ENCODE results near the gene SNX21. TPM values are rescaled to one million over a fixed set of nuclear protein-coding genes. Genes with fewer than 3 reads are reported as not detected.

SNX21 gene
- total and polyA plus RNA-seq, 2 donors (not counting 1 experiment from before 2014, with no cell fraction given) = 2.2 to 2.4 TPM

GRCh38 chr20:45848969-45849582 is 15.5 kb downstream of the SNX21 start:
- H3K27me3 Mint-ChIP-seq = no peaks in the 10 kb centered on the region
- DNase-seq (no peak), ATAC-seq (ENCODE audit: low read depth) (no peak)
- Histone ChIP-seq H3K27ac (ENCODE audit: low read length in 2 of 2) (no peak overlapping the region), H3K4me1 (ENCODE audit: control insufficient read depth in 2 of 2, insufficient read depth in 2 of 2, low read length in 2 of 2) (no peaks in the 10 kb centered on the region), H4K20me1 (ENCODE audit: control insufficient read depth, insufficient read depth, low read length, poor library complexity, severe bottlenecking) (no peaks in the 10 kb centered on the region), H2AFZ (ENCODE audit: insufficient read depth, low read depth, low read length, poor library complexity, severe bottlenecking) (no peak overlapping the region), H3K4me3 (ENCODE audit: control extremely low read depth in 1 of 5, extremely low read depth in 1 of 5, insufficient read depth in 1 of 5, low read depth in 2 of 5, low read length in 4 of 5) (no peak overlapping the region), H3K9me3 (ENCODE audit: control extremely low read depth in 1 of 3, control insufficient read depth in 2 of 3, insufficient read depth in 1 of 3, low read length in 2 of 3) (no peaks in the 10 kb centered on the region), H3K4me2 (replicated peaks; ENCODE audit: low read depth, low read length, poor library complexity, severe bottlenecking) (no peak overlapping the region), H3K79me2 (ENCODE audit: control insufficient read depth, insufficient read depth, low read length) (peaks cover 23% of the 10 kb centered on the region), H3K36me3 (replicated peaks in 1 of 2; ENCODE audit: control extremely low read depth in 1 of 2, control insufficient read depth in 1 of 2, extremely low read depth in 1 of 2, insufficient read depth in 2 of 2, low read length in 1 of 2) (peaks cover 9 to 64% of the 10 kb centered on the region in 2 experiments), H3K9ac (ENCODE audit: low read length) (no peak overlapping the region), H3K27me3 (replicated peaks in 1 of 4; ENCODE audit: control extremely low read depth in 1 of 4, control insufficient read depth in 3 of 4, insufficient read depth in 4 of 4, low read length in 3 of 4) (no peaks in the 10 kb centered on the region)
- TF ChIP-seq CTCF (IDR thresholded peaks at IDR 0.05) = no peak
- H3K4me3 Mint-ChIP-seq = no peak overlapping the region
- CTCF ChIA-PET = interaction anchor here (0.7 kb wide), 1 partner anchor 27 kb away, joined by 3 read pairs; no protein-coding TSS in a partner anchor
- H3K27ac Mint-ChIP-seq = no peak overlapping the region
- WGBS (ENCODE audit: insufficient coverage) = 100% methylated on average over 2 of the region's 8 CpGs
- intact Hi-C loops (cut with micrococcal nuclease) = no loop called here
- POLR2A ChIA-PET = no interaction called here
- no peaks in the 10 kb centered on the region for H3K9me3 Mint-ChIP-seq (ENCODE audit: insufficient read depth)
- H3K4me1 Mint-ChIP-seq = no peaks in the 10 kb centered on the region

- Histone ChIP-seq H3K4me3 (ENCODE audit: control extremely low read depth in 1 of 5, extremely low read depth in 1 of 5, insufficient read depth in 1 of 5, low read depth in 2 of 5, low read length in 4 of 5) (no peak overlapping the region), H3K9ac (ENCODE audit: low read length) (no peak overlapping the region), H4K20me1 (ENCODE audit: control insufficient read depth, insufficient read depth, low read length, poor library complexity, severe bottlenecking) (no peaks in the 10 kb centered on the region), H3K36me3 (replicated peaks in 1 of 2; ENCODE audit: control extremely low read depth in 1 of 2, control insufficient read depth in 1 of 2, extremely low read depth in 1 of 2, insufficient read depth in 2 of 2, low read length in 1 of 2) (peaks cover 6 to 65% of the 10 kb centered on the region in 2 experiments), H3K27ac (ENCODE audit: low read length in 2 of 2) (no peak overlapping the region), H3K27me3 (replicated peaks in 1 of 4; ENCODE audit: control extremely low read depth in 1 of 4, control insufficient read depth in 3 of 4, insufficient read depth in 4 of 4, low read length in 3 of 4) (no peaks in the 10 kb centered on the region), H3K9me3 (ENCODE audit: control extremely low read depth in 1 of 3, control insufficient read depth in 2 of 3, insufficient read depth in 1 of 3, low read length in 2 of 3) (no peaks in the 10 kb centered on the region), H3K4me1 (ENCODE audit: control insufficient read depth in 2 of 2, insufficient read depth in 2 of 2, low read length in 2 of 2) (peaks cover 0 to 6% of the 10 kb centered on the region in 2 donors), H3K79me2 (ENCODE audit: control insufficient read depth, insufficient read depth, low read length) (peaks cover 34% of the 10 kb centered on the region), H3K4me2 (replicated peaks; ENCODE audit: low read depth, low read length, poor library complexity, severe bottlenecking) (no peak overlapping the region), H2AFZ (ENCODE audit: insufficient read depth, low read depth, low read length, poor library complexity, severe bottlenecking) (no peak overlapping the region)
- Mint-ChIP-seq H3K4me3 (no peak overlapping the region), H3K27ac (no peak overlapping the region), H3K9me3 (ENCODE audit: insufficient read depth) (no peaks in the 10 kb centered on the region), H3K27me3 (no peaks in the 10 kb centered on the region), H3K4me1 (peaks cover 7% of the 10 kb centered on the region)
- TF ChIP-seq EZH2 (IDR thresholded peaks at IDR 0.05; ENCODE audit: borderline replicate concordance, insufficient read depth, low read depth, low read length, poor library complexity, severe bottlenecking) (no peak), CTCF (IDR thresholded peaks at IDR 0.05) (no peak)
- CTCF ChIA-PET = interaction anchor here (1.7 kb wide), 1 partner anchor 8 kb away, joined by 4 read pairs; no protein-coding TSS in a partner anchor
- no peak for DNase-seq
- ATAC-seq (ENCODE audit: low read depth) = no peak
- POLR2A ChIA-PET = no interaction called here
- WGBS (ENCODE audit: insufficient coverage) = 100% methylated on average over 2 of the region's 2 CpGs
- intact Hi-C loops (cut with micrococcal nuclease) = no loop called here
Measured at GRCh38 chr20:45850238-45850637, 16.6 kb downstream of the SNX21 start.
